B cell (primary cell): ENCODE measurements around the gene KDM6B. TPM values are rescaled to one million over a fixed set of nuclear protein-coding genes. Genes with fewer than 3 reads are reported as not detected.

ENCODE experiments used
- ATAC-seq: fragments of 200-7000 bp; cut with Tn5 transposase; one replicate; pipeline ENCODE4 v1.10.0; 2021; ENCODE audit warnings: low read depth, mild to moderate bottlenecking, moderate number of reproducible peaks, moderate library complexity
- CTCF ChIA-PET: fragments of 350-600 bp; sonication (Branson Sonifier 250); formaldehyde crosslinking; loops from one replicate; lab custom pipeline; 2021; ENCODE audit warnings: antibody characterized with exemption, inconsistent platforms; lab: Charles Lee
- POLR2A ChIA-PET: fragments of 350-600 bp; sonication (Branson Sonifier 250); formaldehyde crosslinking; loops from one replicate; lab custom pipeline; 2021; ENCODE audit warnings: antibody characterized with exemption; lab: Charles Lee
- DNase-seq: peaks from one replicate; pipeline ENCODE4 v3.0.0; 2013
- H2AFZ ChIP-seq: 2 replicates; pipeline ENCODE4 v1.6.1; 2012; ENCODE audit warnings: mild to moderate bottlenecking, low read depth, low read length; ENCODE audit not compliant: insufficient read depth, poor library complexity, severe bottlenecking
- H3K27ac ChIP-seq, 2 donors: 1 replicate in 1 of 2; 2 replicates in 1 of 2; pipeline ENCODE4 v1.5.1; 2012 to 2013; ENCODE audit warnings: low read length in 2 of 2, mild to moderate bottlenecking in 2 of 2, moderate library complexity in 1 of 2
- H3K27me3 ChIP-seq, 4 experiments: fragments of 200-600 bp in 1 of 4; sonication (generic) in 1 of 4; replicated peaks in 1 of 4; 1 replicate in 2 of 4; 2 replicates in 2 of 4; pipeline versions ENCODE4 v1.6.1 to v1.7.0; 2013 to 2016; ENCODE audit warnings: low read length in 3 of 4, mild to moderate bottlenecking in 2 of 4, mixed read lengths in 1 of 4, moderate library complexity in 1 of 4; ENCODE audit not compliant: insufficient read depth in 4 of 4, control insufficient read depth in 3 of 4; ENCODE audit errors: control extremely low read depth in 1 of 4
- H3K36me3 ChIP-seq, 2 experiments: replicated peaks in 1 of 2; 1 replicate in 1 of 2; 2 replicates in 1 of 2; pipeline versions ENCODE4 v1.6.1 to v1.7.1; 2013; ENCODE audit warnings: low read length in 1 of 2; ENCODE audit not compliant: insufficient read depth in 2 of 2, control insufficient read depth in 1 of 2; ENCODE audit errors: control extremely low read depth in 1 of 2, extremely low read depth in 1 of 2
- H3K4me1 ChIP-seq, 2 donors: fragments of 200-600 bp in 1 of 2; sonication (generic) in 1 of 2; 1 replicate in 1 of 2; 2 replicates in 1 of 2; pipeline versions ENCODE4 v1.5.1 to v1.6.1; 2013 to 2017; ENCODE audit warnings: low read length in 2 of 2; ENCODE audit not compliant: control insufficient read depth in 2 of 2, insufficient read depth in 2 of 2
- H3K4me2 ChIP-seq: replicated peaks from 2 replicates; pipeline ENCODE3; 2012; ENCODE audit warnings: mild to moderate bottlenecking, low read depth, low read length; ENCODE audit not compliant: poor library complexity, severe bottlenecking
- H3K4me3 ChIP-seq, 5 experiments: fragments of 200-600 bp in 1 of 5; sonication (generic) in 1 of 5; 1 replicate in 3 of 5; 2 replicates in 2 of 5; pipeline versions ENCODE4 v1.5.1 to v1.7.0; 2011 to 2016; ENCODE audit warnings: low read length in 4 of 5, mild to moderate bottlenecking in 4 of 5, low read depth in 2 of 5, control low read depth in 1 of 5, moderate library complexity in 1 of 5; ENCODE audit not compliant: insufficient read depth in 1 of 5; ENCODE audit errors: control extremely low read depth in 1 of 5, extremely low read depth in 1 of 5
- H3K79me2 ChIP-seq: fragments of 200-600 bp; sonication (generic); one replicate; pipeline ENCODE4 v1.6.0; 2016; ENCODE audit warnings: low read length; ENCODE audit not compliant: control insufficient read depth, insufficient read depth
- H3K9ac ChIP-seq: fragments of 200-600 bp; sonication (generic); 2 replicates; pipeline ENCODE4 v1.6.1; 2017; ENCODE audit warnings: mild to moderate bottlenecking, low read length, moderate library complexity
- H3K9me3 ChIP-seq, 3 donors: one replicate each; pipeline versions ENCODE4 v1.6.1 to v1.7.1; 2013; ENCODE audit warnings: low read length in 2 of 3; ENCODE audit not compliant: control insufficient read depth in 2 of 3, insufficient read depth in 1 of 3; ENCODE audit errors: control extremely low read depth in 1 of 3
- H4K20me1 ChIP-seq: 2 replicates; pipeline ENCODE4 v1.6.0; 2012; ENCODE audit warnings: mild to moderate bottlenecking, low read length; ENCODE audit not compliant: insufficient read depth, control insufficient read depth, poor library complexity, severe bottlenecking
- H3K27ac Mint-ChIP-seq: one replicate; pipeline ENCODE4 v1.8.0; 2021; ENCODE audit warnings: mixed read lengths
- H3K27me3 Mint-ChIP-seq: one replicate; pipeline ENCODE4 v1.8.0; 2021; ENCODE audit warnings: mixed read lengths
- H3K4me1 Mint-ChIP-seq: one replicate; pipeline ENCODE4 v1.8.0; 2021; ENCODE audit warnings: mixed read lengths
- H3K4me3 Mint-ChIP-seq: one replicate; pipeline ENCODE4 v1.8.0; 2021; ENCODE audit warnings: mixed read lengths
- H3K9me3 Mint-ChIP-seq: one replicate; pipeline ENCODE4 v1.8.0; 2022; ENCODE audit warnings: mixed read lengths; ENCODE audit not compliant: insufficient read depth
- CTCF ChIP-seq: fragments of 200-600 bp; IDR thresholded peaks from one replicate; pipeline ENCODE4 v1.8.0; 2022; ENCODE audit warnings: antibody characterized with exemption, mild to moderate bottlenecking
- EZH2 ChIP-seq: IDR thresholded peaks from 2 replicates; pipeline ENCODE4 v1.6.1; 2012; ENCODE audit warnings: borderline replicate concordance, low read depth, mild to moderate bottlenecking, moderate library complexity, low read length; ENCODE audit not compliant: insufficient read depth, poor library complexity, severe bottlenecking
- WGBS: methylation state at CpG from one replicate; pipeline ENCODE4 v1.1.5; 2013; ENCODE audit warnings: missing lambda C conversion rate; ENCODE audit not compliant: insufficient coverage; 5-methylcytosine and 5-hydroxymethylcytosine counted together
- intact Hi-C: fragments of 100-400 bp; cut with micrococcal nuclease; formaldehyde crosslinking; loops from one replicate; pipeline ENCODE4 v1.10.0; 2022
- polyA plus RNA-seq: library from polyadenylated mRNA; depleted of rRNA; stranded (reverse); fragments of >200 nt; gene quantifications from 2 replicates; pipeline ENCODE4 v1.2.3, GENCODE V29; 2012
- total RNA-seq, 2 donors: library from RNA; stranded (reverse); fragments of 120-200 nt in 1 of 2; gene quantifications; 1 replicate in 1 of 2; 2 replicates in 1 of 2; pipeline versions ENCODE4 v1.2.3 to v1.2.4, GENCODE V29; 2013 to 2022

KDM6B gene
- total and polyA plus RNA-seq, 2 donors (not counting 1 experiment from before 2014, with no cell fraction given): 18.6 to 110 TPM

- no peak for DNase-seq
- peaks cover 17 to 38% of the 10 kb centered on the region in 2 donors for H3K4me1 ChIP-seq
- Mint-ChIP-seq H3K27me3 (no peaks in the 10 kb centered on the region), H3K27ac (no peak overlapping the region), H3K4me1 (peaks cover 33% of the 10 kb centered on the region), H3K4me3 (no peak overlapping the region), H3K9me3 (no peaks in the 10 kb centered on the region)
- no peak for ATAC-seq
- H3K79me2 ChIP-seq: peaks cover 31% of the 10 kb centered on the region
- H3K4me2 ChIP-seq: no peak overlapping the region
- no peak overlapping the region for H3K27ac ChIP-seq
- WGBS: 93% methylated on average over 16 of the region's 20 CpGs
- peaks cover 84% of the 10 kb centered on the region for H4K20me1 ChIP-seq
- H3K4me3 ChIP-seq: no peak overlapping the region
- TF ChIP-seq CTCF (no peak), EZH2 (no peak)
- ChIA-PET POLR2A (no interaction called here), CTCF (interaction anchor here (5.7 kb wide), 1 partner anchor 13 kb away, joined by 53 read pairs; the partner anchor contains the start of gene KDM6B)
- H2AFZ ChIP-seq: no peak overlapping the region
- intact Hi-C loops: loop anchor here (10.0 kb wide), 1 partner anchor 233 kb away; the partner anchor contains the start of gene FXR2
- H3K9me3 ChIP-seq: no peaks in the 10 kb centered on the region
- no peak overlapping the region for H3K9ac ChIP-seq
- H3K36me3 ChIP-seq: peaks cover 0 to 41% of the 10 kb centered on the region in 2 experiments
- no peaks in the 10 kb centered on the region for H3K27me3 ChIP-seq
Observed at GRCh38 chr17:7848131-7848579, 14.1 kb downstream of the KDM6B start.

GRCh38 chr17:7848739-7849129 is 14.7 kb downstream of the KDM6B start:
- no peak overlapping the region for H3K9ac ChIP-seq
- no peak overlapping the region for H3K27ac ChIP-seq
- H3K79me2 ChIP-seq: peaks cover 31% of the 10 kb centered on the region
- TF ChIP-seq EZH2: no peak
- no peak for TF ChIP-seq CTCF
- H2AFZ ChIP-seq: no peak overlapping the region
- Mint-ChIP-seq H3K4me3 (no peak overlapping the region), H3K4me1 (peaks cover 30% of the 10 kb centered on the region), H3K27me3 (no peaks in the 10 kb centered on the region), H3K27ac (no peak overlapping the region), H3K9me3 (no peaks in the 10 kb centered on the region)
- no peaks in the 10 kb centered on the region for H3K27me3 ChIP-seq
- ATAC-seq (no peak), DNase-seq (no peak)
- H3K4me3 ChIP-seq: no peak overlapping the region
- 97% methylated on average over 12 of the region's 21 CpGs for WGBS
- H3K4me2 ChIP-seq: no peak overlapping the region
- POLR2A ChIA-PET: no interaction called here
- CTCF ChIA-PET: interaction anchor here (4.0 kb wide), 1 partner anchor 15 kb away, joined by 49 read pairs; the partner anchor contains the start of gene KDM6B
- H4K20me1 ChIP-seq: peaks cover 84% of the 10 kb centered on the region
- peaks cover 17 to 36% of the 10 kb centered on the region in 2 donors for H3K4me1 ChIP-seq
- intact Hi-C loops: loop anchor here (10.0 kb wide), 1 partner anchor 234 kb away; the partner anchor contains the start of gene FXR2
- H3K9me3 ChIP-seq: no peaks in the 10 kb centered on the region
- H3K36me3 ChIP-seq: peaks cover 0 to 41% of the 10 kb centered on the region in 2 experiments
